Breast epithelium (tissue), 3 donors: Measurements from ENCODE around the gene DNAL4.

Experiments
- CTCF ChIP-seq, 3 donors: fragments of 450-650 bp; IDR thresholded peaks; one replicate each; pipeline ENCODE4 v1.5.1; 2016 to 2017; ENCODE audit warnings: antibody characterized with exemption in 3 of 3, mild to moderate bottlenecking in 3 of 3, moderate library complexity in 3 of 3
- POLR2A ChIP-seq: fragments of 450-650 bp; IDR thresholded peaks from one replicate; pipeline ENCODE4 v1.6.1; 2016; ENCODE audit warnings: antibody characterized with exemption, mild to moderate bottlenecking, moderate library complexity
- POLR2AphosphoS5 ChIP-seq, 3 donors: sonication (generic); formaldehyde crosslinking; IDR thresholded peaks; one replicate each; pipeline ENCODE4 v1.6.1; 2017; ENCODE audit warnings: antibody characterized with exemption in 3 of 3

GRCh38 chr22:38736257-38736570 is 57.7 kb downstream of the DNAL4 start:
- TF ChIP-seq CTCF (IDR thresholded peaks at IDR 0.05) (no peak), POLR2A (no peak), POLR2AphosphoS5 (IDR thresholded peaks at IDR 0.05) (no peak)
